SK-N-SH treated with all-trans-retinoic acid at 6 μM for 48 hours (cell line): ENCODE data around the gene FGGY.

Experiments
- ATAC-seq: fragments of 200-7000 bp; cut with Tn5 transposase; 3 replicates; pipeline ENCODE4 v1.9.1; 2020; ENCODE audit warnings: mild to moderate bottlenecking, moderate library complexity
- ARNTL ChIP-seq: fragments of 450-650 bp; formaldehyde crosslinking; IDR thresholded peaks from 2 replicates; pipeline ENCODE4 v1.5.0; 2020; ENCODE audit warnings: low read depth, mild to moderate bottlenecking, moderate library complexity, borderline replicate concordance
- BACH2 ChIP-seq: fragments of 250-450 bp; sonication (Bioruptor Pico); IDR thresholded peaks from 2 replicates; pipeline ENCODE4 v1.9.0; 2021; ENCODE audit warnings: mild to moderate bottlenecking, borderline replicate concordance
- CREB5 ChIP-seq: fragments of 250-450 bp; sonication (Bioruptor Pico); IDR thresholded peaks from 2 replicates; pipeline ENCODE4 v1.5.1; 2020; ENCODE audit warnings: low read depth, mild to moderate bottlenecking, moderate library complexity
- CSDC2 ChIP-seq: fragments of 250-450 bp; sonication (Bioruptor Pico); IDR thresholded peaks from 2 replicates; pipeline ENCODE4 v1.5.0; 2020; ENCODE audit warnings: mild to moderate bottlenecking, moderate library complexity
- CSRNP3 ChIP-seq: fragments of 250-450 bp; sonication (Bioruptor Pico); IDR thresholded peaks from 2 replicates; pipeline ENCODE4 v1.5.1; 2021; ENCODE audit warnings: mild to moderate bottlenecking, moderate library complexity
- ESRRG ChIP-seq: fragments of 250-450 bp; sonication (Bioruptor Pico); IDR thresholded peaks from 2 replicates; pipeline ENCODE4 v1.6.1; 2021; ENCODE audit warnings: mild to moderate bottlenecking
- GLIS3 ChIP-seq: fragments of 250-450 bp; sonication (Bioruptor Pico); IDR thresholded peaks from 2 replicates; pipeline ENCODE4 v1.5.0; 2020; ENCODE audit warnings: mild to moderate bottlenecking, moderate library complexity
- OSR1 ChIP-seq: fragments of 250-450 bp; sonication (Bioruptor Pico); IDR thresholded peaks from 2 replicates; pipeline ENCODE4 v1.8.0; 2022; ENCODE audit warnings: moderate library complexity, mild to moderate bottlenecking, inconsistent platforms
- PATZ1 ChIP-seq: fragments of 250-450 bp; sonication (Bioruptor Pico); IDR thresholded peaks from 2 replicates; pipeline ENCODE4 v1.8.0; 2020; ENCODE audit warnings: mild to moderate bottlenecking, moderate library complexity, borderline replicate concordance
- PPARA ChIP-seq: fragments of 250-450 bp; sonication (Bioruptor Pico); IDR thresholded peaks from 2 replicates; pipeline ENCODE4 v1.5.0; 2020; ENCODE audit warnings: mild to moderate bottlenecking, borderline replicate concordance
- RARB ChIP-seq: fragments of 250-450 bp; sonication (Bioruptor Pico); IDR thresholded peaks from 2 replicates; pipeline ENCODE4 v1.8.0; 2021; ENCODE audit warnings: mild to moderate bottlenecking, moderate library complexity
- SNAI2 ChIP-seq: fragments of 250-450 bp; sonication (Bioruptor Pico); IDR thresholded peaks from 2 replicates; pipeline ENCODE4 v1.5.0; 2020; ENCODE audit warnings: mild to moderate bottlenecking, moderate library complexity
- TOX ChIP-seq: fragments of 250-450 bp; sonication (Bioruptor Pico); IDR thresholded peaks from 2 replicates; pipeline ENCODE4 v1.8.0; 2021; ENCODE audit warnings: mild to moderate bottlenecking, moderate library complexity, borderline replicate concordance
- ZC3H10 ChIP-seq: fragments of 250-450 bp; sonication (Bioruptor Pico); IDR thresholded peaks from 2 replicates; pipeline ENCODE4 v1.5.1; 2021; ENCODE audit warnings: mild to moderate bottlenecking, moderate library complexity
- ZFP3 ChIP-seq: fragments of 250-450 bp; sonication (Bioruptor Pico); IDR thresholded peaks from 2 replicates; pipeline ENCODE4 v1.5.0; 2020; ENCODE audit warnings: mild to moderate bottlenecking, moderate library complexity
- ZFP30 ChIP-seq: fragments of 450-650 bp; formaldehyde crosslinking; IDR thresholded peaks from 2 replicates; pipeline ENCODE4 v1.5.0; 2022; ENCODE audit warnings: mild to moderate bottlenecking, moderate library complexity
- ZNF565 ChIP-seq: fragments of 450-650 bp; formaldehyde crosslinking; conservative IDR thresholded peaks from 2 replicates; pipeline ENCODE4 v1.5.0; 2020; ENCODE audit warnings: low read depth, mild to moderate bottlenecking, moderate library complexity
- ZNF70 ChIP-seq: fragments of 450-650 bp; formaldehyde crosslinking; IDR thresholded peaks from 2 replicates; pipeline ENCODE4 v1.5.0; 2020; ENCODE audit warnings: mild to moderate bottlenecking, moderate library complexity
- ZNF8 ChIP-seq: fragments of 450-650 bp; formaldehyde crosslinking; IDR thresholded peaks from 2 replicates; pipeline ENCODE4 v1.5.0; 2020; ENCODE audit warnings: mild to moderate bottlenecking, moderate library complexity

The FGGY gene

GRCh38 chr1:59804301-59804700, 507.4 kb downstream of the FGGY start:
- ATAC-seq = no peak
- TF ChIP-seq CSRNP3 (CRISPR knock-in tag) = no peak
- TF ChIP-seq PPARA (CRISPR knock-in tag) = no peak
- no peak for TF ChIP-seq GLIS3
- TF ChIP-seq BACH2 (CRISPR knock-in tag) = no peak
- TF ChIP-seq RARB (CRISPR knock-in tag) = no peak
- no peak for TF ChIP-seq ARNTL (CRISPR knock-in tag)
- no peak for TF ChIP-seq ZNF70 (CRISPR knock-in tag)
- no peak for TF ChIP-seq ZFP30 (CRISPR knock-in tag)
- no peak for TF ChIP-seq OSR1 (CRISPR knock-in tag)
- TF ChIP-seq CSDC2 = no peak

GRCh38 chr1:59805554-59805953, 508.7 kb downstream of the FGGY start:
- TF ChIP-seq CSDC2 (no peak), CREB5 (CRISPR knock-in tag) (no peak), ZNF8 (no peak), RARB (CRISPR knock-in tag) (no peak), CSRNP3 (CRISPR knock-in tag) (no peak), ZFP3 (CRISPR knock-in tag) (no peak), ARNTL (CRISPR knock-in tag) (no peak), ZFP30 (CRISPR knock-in tag) (no peak), ZNF70 (CRISPR knock-in tag) (no peak), GLIS3 (no peak), ZNF565 (no peak), PATZ1 (CRISPR knock-in tag) (no peak), TOX (no peak), PPARA (CRISPR knock-in tag) (no peak), SNAI2 (CRISPR knock-in tag) (no peak), ZC3H10 (no peak), ESRRG (CRISPR knock-in tag) (no peak)
- ATAC-seq = no peak
